SK-N-MC (cell line): ENCODE measurements around the gene RPS2.
"Not testable (repeated sequence)": the region's sequence is repeated elsewhere in the genome, so short reads cannot be mapped to it uniquely, and the experiment has no call there.

Experiments
- DNase-seq: peaks from one replicate; pipeline ENCODE4 v3.0.0-alpha.2; 2011; ENCODE audit warnings: low read depth, low spot score
- H3K27ac ChIP-seq: fragments of 200-600 bp; sonication (generic); 2 replicates; pipeline ENCODE4 v1.5.1; 2016; ENCODE audit warnings: mixed run types
- H3K36me3 ChIP-seq: fragments of 200-600 bp; sonication (generic); 2 replicates; pipeline ENCODE4 v1.6.1; 2017; ENCODE audit warnings: antibody characterized with exemption, low read length, mixed read lengths; ENCODE audit not compliant: insufficient read depth
- H3K4me3 ChIP-seq: fragments of 200-600 bp; sonication (generic); 2 replicates; pipeline ENCODE4 v1.5.1; 2016
- H3K9ac ChIP-seq: fragments of 200-600 bp; sonication (generic); 2 replicates; pipeline ENCODE4 v1.8.0; 2017; ENCODE audit warnings: mixed run types, mixed read lengths; ENCODE audit not compliant: insufficient read length
- H3K9me3 ChIP-seq: fragments of 200-600 bp; sonication (generic); 2 replicates; pipeline ENCODE4 v1.6.1; 2017; ENCODE audit warnings: low read depth, mild to moderate bottlenecking, antibody characterized with exemption, low read length, moderate library complexity, mixed read lengths
- EZH2 ChIP-seq: fragments of 200-600 bp; sonication (generic); IDR thresholded peaks from one replicate; pipeline ENCODE4 v1.6.1; 2017; ENCODE audit warnings: antibody characterized with exemption
- FOXP2 ChIP-seq: optimal IDR thresholded peaks from 2 replicates; pipeline ENCODE3; 2011; ENCODE audit warnings: mild to moderate bottlenecking, moderate library complexity; ENCODE audit not compliant: insufficient read depth; ENCODE audit errors: extremely low read length, control extremely low read depth
- POLR2AphosphoS5 ChIP-seq: IDR thresholded peaks from 2 replicates; pipeline ENCODE4 v1.6.1; 2012; ENCODE audit warnings: mild to moderate bottlenecking, low read depth, low read length, borderline replicate concordance

RPS2 gene

DNA sequence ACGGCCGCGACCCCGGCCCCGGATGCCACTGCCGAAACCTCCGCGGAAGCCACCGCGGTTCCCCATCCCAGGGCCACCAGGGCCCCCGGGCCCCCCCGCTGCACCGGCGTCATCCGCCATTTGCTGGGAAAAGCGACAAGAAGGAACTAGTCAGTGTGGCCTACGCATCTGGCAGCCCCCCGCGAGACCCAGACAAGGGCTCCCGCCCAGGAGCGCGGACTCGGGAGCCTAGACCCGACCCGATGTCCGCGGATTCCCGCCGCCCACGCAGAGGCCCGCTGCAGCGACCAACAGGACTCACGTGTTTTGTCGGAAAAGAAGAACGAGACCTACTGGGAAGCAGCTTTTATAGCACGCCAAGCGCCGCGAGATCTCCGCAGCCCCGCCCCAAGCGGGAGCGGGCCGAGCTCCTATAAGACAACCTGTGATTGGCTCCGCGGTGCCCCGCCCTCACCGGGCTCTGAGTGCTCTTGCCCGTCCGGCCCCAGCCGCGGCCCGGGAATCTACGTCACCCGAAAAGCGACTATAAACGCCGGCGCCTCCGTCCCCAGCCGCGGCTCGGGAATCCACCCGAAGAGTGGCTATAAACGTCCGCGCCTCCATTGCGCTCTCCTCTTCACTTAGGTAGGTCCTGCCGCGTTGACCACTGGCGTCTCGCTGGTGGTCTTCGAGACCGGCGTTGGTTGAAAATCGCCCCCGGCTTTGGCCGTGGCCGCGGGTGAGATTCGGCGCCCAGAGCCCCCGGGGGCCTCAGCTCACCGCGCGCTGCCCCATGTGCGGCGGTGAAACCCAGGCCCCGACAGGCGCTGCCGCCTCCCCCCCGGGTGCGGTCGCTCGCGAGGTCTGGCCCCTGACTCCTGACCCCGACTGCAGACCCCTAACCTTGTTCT is at the start of gene RPS2:
Gene RPS2 (minus strand): TSS at position 321 of the 890 bp plus-strand sequence. CDS start 201 bp downstream, at position 120.
- DNase-seq, result peak; percentile 94
- TF ChIP-seq FOXP2 (no peak), POLR2AphosphoS5 (peak; percentile 100)
- Histone ChIP-seq H3K27ac (peak within 1 kb of the TSS; percentile 94), H3K9ac (peak within 1 kb of the TSS; percentile 95), H3K4me3 (peak within 1 kb of the TSS; percentile 94), H3K9me3 (no peaks in the 10 kb centered on the region), H3K36me3 (peaks cover 27% of the 10 kb centered on the region)

DNA sequence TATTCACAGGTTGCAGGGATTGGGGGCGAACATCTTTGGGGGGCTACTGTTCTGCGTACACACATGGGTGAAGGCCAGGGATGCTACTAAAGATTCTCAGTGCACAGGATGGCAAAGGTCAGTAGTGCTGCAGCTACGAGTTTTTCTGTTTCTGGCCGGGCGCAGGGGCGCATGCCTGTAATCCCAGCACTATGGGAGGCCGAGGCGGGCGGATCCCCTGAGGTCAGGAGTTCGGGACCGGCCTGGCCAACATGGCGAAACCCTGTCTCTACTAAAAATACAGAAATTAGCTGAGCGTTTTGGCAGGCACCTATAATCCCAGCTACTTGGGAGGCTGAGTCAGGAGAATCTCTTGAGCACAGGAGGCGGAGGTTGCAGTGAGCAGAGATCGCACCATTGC is 48.9 kb upstream of the RPS2 start:
- Histone ChIP-seq H3K36me3 (no peaks in the 10 kb centered on the region), H3K9ac (no peak overlapping the region), H3K27ac (no peak overlapping the region), H3K9me3 (no peaks in the 10 kb centered on the region), H3K4me3 (no peak overlapping the region)
- TF ChIP-seq EZH2, result no peak
- TF ChIP-seq POLR2AphosphoS5, result no peak
- TF ChIP-seq FOXP2, result no peak
- no peak for DNase-seq

DNA sequence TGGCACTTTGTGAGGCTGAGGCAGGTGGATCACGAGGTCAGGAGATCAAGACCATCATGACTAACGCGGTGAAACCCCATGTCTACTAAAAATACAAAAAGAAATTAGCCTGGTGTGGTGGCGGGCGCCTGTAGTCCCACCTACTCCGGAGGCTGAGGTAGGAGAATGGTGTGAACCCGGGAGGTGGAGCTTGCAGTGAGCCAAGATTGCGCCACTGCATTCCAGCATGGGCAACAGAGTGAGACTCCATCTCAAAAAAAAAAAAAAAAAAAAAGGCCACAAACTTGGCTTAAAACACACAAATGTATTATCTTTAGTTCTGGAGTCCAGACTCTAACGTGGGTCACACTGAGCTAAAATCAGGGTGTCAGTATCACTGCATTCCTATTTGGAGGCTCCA is 47.1 kb upstream of the RPS2 start:
- DNase-seq, H3K9me3 ChIP-seq, H3K4me3 ChIP-seq, H3K9ac ChIP-seq, H3K36me3 ChIP-seq, H3K27ac ChIP-seq: not testable (repeated sequence)

DNA sequence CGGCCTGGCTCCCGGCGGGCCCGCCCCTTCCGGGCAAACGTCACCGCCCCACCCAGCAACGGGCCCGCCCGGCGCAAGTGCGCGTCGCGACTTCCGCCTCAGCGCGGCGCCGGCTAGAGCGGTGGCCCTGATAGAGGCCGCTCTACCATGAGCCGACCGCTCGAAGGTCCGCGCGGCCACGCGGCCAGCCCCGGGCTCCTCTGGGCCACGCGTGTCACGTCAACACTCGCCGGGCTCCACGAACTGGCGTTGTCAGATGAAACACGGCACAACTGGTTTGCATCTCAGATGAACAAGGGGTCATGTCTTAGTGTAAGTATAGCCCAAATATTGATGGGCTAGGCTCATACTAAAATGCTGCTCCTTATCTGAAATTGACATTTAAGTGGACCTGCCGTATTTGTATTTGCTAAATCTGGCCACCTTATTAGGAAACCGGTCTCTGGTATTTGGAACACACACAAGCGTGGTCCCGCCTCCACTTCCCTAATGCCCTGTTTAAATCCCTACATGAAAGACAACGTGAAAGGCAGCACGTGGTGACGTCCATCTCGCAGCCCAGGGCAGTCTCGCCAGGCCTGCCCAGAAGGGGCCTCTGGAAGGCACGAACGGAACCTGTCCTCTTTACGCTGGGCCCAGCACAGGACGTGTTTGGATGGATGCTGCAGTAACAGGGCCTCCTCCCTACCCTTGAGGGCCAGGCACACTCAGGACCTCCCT is 45.3 kb upstream of the RPS2 start, which contains the start of gene ZNF598:
Gene ZNF598 (minus strand): TSS at position 31 of the 720 bp plus-strand sequence.
- Histone ChIP-seq H3K4me3 (peak within 1 kb of the TSS; percentile 96), H3K36me3 (peaks cover 9% of the 10 kb centered on the region; the same call in 1 of the 2 replicates), H3K9ac (peak within 1 kb of the TSS; percentile 98), H3K27ac (peak within 1 kb of the TSS; percentile 85), H3K9me3 (no peaks in the 10 kb centered on the region)
- no peak for DNase-seq
- TF ChIP-seq POLR2AphosphoS5 (peak; percentile 89), FOXP2 (no peak)

DNA sequence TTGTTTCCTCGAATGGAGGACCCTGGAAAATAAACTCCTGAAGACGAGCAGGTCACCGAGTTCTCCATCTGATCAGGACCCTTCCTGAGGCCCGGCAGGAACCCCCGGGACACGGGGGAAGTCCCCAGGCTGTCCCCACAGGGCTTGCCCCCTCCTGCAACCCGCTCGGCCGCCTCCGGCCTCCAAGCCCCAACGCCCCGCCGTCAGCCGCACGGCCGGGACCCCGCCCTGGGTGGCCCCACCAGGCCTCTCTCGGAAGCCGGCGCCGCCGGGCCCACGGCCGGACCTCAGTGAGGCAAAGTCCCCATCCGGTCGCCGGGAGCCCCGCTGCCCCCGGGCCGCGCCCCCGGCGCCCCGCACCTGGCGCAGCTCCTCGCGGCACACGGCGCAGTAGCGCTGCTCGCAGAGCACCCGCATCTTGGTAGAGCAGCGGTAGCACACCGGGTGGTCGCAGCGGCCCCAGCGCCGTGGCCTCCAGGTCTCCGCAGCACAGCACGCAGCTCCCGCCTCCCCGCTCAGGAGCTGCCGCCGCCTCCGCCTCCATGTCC is 44.6 kb upstream of the RPS2 start:
- Histone ChIP-seq H3K36me3 (peaks cover 9% of the 10 kb centered on the region; the same call in 1 of the 2 replicates), H3K27ac (peak overlapping the region; percentile 54), H3K4me3 (peak overlapping the region; percentile 96), H3K9me3 (no peaks in the 10 kb centered on the region), H3K9ac (peak overlapping the region; percentile 98)
- DNase-seq, result no peak
- TF ChIP-seq POLR2AphosphoS5 (no peak), FOXP2 (no peak), EZH2 (no peak)

DNA sequence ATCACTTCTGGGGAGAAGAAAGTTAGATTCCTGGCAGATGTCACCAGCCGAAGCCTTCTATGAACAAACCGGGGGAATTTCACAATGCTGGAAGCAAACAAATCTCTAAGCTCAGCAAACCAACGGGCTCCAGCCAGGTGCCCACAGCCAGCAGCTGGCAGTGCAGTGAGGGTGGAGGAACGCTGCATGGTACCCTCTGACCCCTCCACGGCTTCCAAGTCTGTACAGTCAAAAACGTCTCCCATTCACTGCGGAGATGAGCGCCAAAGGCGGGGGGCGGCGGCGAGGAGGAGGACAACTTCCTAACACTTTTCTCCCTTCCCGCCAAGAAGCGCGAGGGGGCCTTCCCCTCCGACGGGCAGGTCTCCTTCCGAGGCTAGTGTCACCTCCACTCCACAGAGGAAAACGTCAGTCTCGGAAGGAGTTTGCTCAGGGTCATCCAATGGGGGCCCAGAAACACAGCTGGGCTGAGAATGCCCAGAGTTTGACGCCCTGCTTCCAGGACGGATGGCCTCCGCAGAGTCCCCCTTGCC is 44.1 kb upstream of the RPS2 start:
- Histone ChIP-seq H3K9ac (peak overlapping the region; percentile 98), H3K27ac (peak overlapping the region; percentile 54), H3K4me3 (peak overlapping the region; percentile 96), H3K9me3 (no peaks in the 10 kb centered on the region), H3K36me3 (peaks cover 9% of the 10 kb centered on the region; the same call in 1 of the 2 replicates)
- TF ChIP-seq POLR2AphosphoS5 (no peak), FOXP2 (no peak), EZH2 (no peak)
- no peak for DNase-seq

DNA sequence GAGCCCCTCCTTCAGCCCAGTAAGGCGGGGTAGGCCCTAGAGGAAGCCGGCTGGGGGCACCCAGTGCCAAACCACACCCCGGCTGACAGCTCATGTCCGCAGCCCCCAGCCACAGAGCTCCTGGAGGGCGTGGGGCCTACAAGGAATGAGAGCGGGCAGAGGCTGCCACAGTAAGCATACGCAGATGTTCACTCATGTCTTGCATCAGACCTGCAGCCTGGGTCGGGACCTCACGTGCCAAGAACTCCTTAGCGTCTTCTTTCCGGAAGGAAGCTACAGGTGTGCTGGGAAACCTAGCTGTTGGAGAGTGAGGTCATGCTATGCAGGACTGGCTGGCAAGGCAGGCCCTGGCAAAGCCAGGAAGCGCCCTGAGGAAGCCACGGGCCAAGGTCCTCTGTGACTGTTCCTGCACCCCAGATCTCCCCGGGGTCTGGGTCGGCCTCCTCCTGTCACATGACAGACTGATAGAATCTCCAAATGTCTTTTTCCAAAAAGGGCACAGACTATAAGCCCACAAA is 43.4 kb upstream of the RPS2 start:
- Histone ChIP-seq H3K9me3 (no peaks in the 10 kb centered on the region), H3K9ac (peak overlapping the region; percentile 98), H3K4me3 (peak overlapping the region; percentile 96), H3K27ac (peak overlapping the region; percentile 54; the same call in 1 of the 2 replicates), H3K36me3 (peaks cover 14% of the 10 kb centered on the region; the same call in 1 of the 2 replicates)
- DNase-seq, result no peak
- TF ChIP-seq FOXP2 (no peak), EZH2 (no peak), POLR2AphosphoS5 (no peak)
